ENCODE measurements around the gene FTCDNL1. TPM values are rescaled to one million over a fixed set of nuclear protein-coding genes. Genes with fewer than 3 reads are reported as not detected.

The FTCDNL1 gene
- total and polyA plus RNA-seq, 9 of the 15 experiments (the other 6 are each of a cell fraction or from before 2014, with no cell fraction given): 0.13 to 0.58 (median 0.32) TPM

DNA sequence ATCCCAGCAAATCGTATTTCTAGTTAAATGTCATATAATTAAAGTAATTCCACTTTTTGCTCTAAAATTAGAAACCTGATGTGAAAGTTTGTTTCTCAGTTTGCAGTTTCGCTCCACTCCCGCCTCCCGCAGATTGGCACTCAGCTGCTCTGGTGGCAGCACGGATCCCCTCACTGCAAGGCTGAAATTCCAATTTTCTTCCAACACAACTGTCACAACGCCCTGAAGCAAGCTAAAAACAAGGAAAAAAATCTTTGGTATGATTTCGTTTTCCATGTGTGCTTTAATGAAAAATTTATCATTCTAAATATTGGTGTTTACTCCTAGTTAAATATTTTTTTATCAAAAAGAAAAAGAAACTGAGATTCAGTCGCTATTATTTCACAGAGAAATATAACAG, 38.5 kb downstream of the FTCDNL1 start:
- TF ChIP-seq CBX2 (IDR thresholded peaks at IDR 0.05; ENCODE audit: insufficient read depth, low read length, poor library complexity, severe bottlenecking) (peak; percentile 68), NONO (IDR thresholded peaks at IDR 0.05; ENCODE audit: low read depth in 2 of 2, low read length in 1 of 2) (no peak)
- Histone ChIP-seq H3K27ac (ENCODE audit: extremely low read depth, low read depth, low read length) (no peak overlapping the region), H3K4me3 (no peak overlapping the region), H3K79me2 (ENCODE audit: control insufficient read depth, insufficient read depth, low read length) (no peaks in the 10 kb centered on the region), H3K27me3 (ENCODE audit: control insufficient read depth in 2 of 2, insufficient read depth in 2 of 2, low read length in 2 of 2) (peaks cover 0 to 2% of the 10 kb centered on the region in 2 experiments; a peak in 1 of 5 replicates), H3K4me1 (replicated peaks in 1 of 2; ENCODE audit: control insufficient read depth in 2 of 2, insufficient read depth in 2 of 2, low read length in 2 of 2) (no peaks in the 10 kb centered on the region), H3K9me1 (ENCODE audit: control insufficient read depth, insufficient read depth, low read length) (no peaks in the 10 kb centered on the region), H4K20me1 (replicated peaks; ENCODE audit: control insufficient read depth, insufficient read depth, low read length) (no peaks in the 10 kb centered on the region), H3K36me3 (ENCODE audit: control insufficient read depth, insufficient read depth, low read length) (no peaks in the 10 kb centered on the region), H3K4me2 (ENCODE audit: insufficient read depth, low read length) (no peak overlapping the region), H3K9ac (ENCODE audit: insufficient read depth in 1 of 2, low read depth in 2 of 2, low read length in 2 of 2) (no peak overlapping the region), H2AFZ (ENCODE audit: low read depth, low read length) (no peak overlapping the region), H3K9me3 (replicated peaks; ENCODE audit: control insufficient read depth, insufficient read depth, low read depth, low read length) (no peaks in the 10 kb centered on the region)
- POLR2A ChIA-PET: no interaction called here
- in situ Hi-C loops (cut with MboI): no loop called here
- DNase-seq (ENCODE audit: extremely low read depth in 1 of 4, low spot score in 3 of 4) (no peak), ATAC-seq (no peak), FAIRE-seq (no peak)
- intact Hi-C loops (cut with micrococcal nuclease): no loop called here
- CTCF ChIA-PET (ENCODE audit: low intra/inter-chr PET ratio): no interaction called here
- no TSS peak for BruUV-seq (replicated peaks)
- 0% methylated on average over 5 of the region's 8 CpGs for WGBS (ENCODE audit: insufficient coverage, low coverage, missing lambda C conversion rate)

DNA sequence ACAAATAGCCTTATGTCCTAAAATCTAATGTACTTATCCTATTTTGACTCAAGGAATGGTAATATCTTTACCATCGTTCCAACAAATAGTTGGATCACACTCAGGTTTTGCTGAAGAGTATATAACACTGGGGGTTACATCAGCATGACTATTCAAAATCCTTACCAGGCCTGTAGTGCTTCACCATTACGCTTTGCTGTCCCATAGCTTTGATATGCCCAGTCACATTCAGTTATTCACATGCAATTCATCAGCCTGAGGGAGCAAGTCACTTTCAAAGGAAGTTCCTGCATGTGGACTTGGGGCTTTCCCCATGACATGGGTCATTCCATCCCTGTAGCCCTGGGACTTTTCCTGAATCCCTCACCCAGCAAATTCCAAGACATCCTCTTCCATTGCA, 39.6 kb downstream of the FTCDNL1 start:
- H3K4me2 ChIP-seq (ENCODE audit: insufficient read depth, low read length): no peak overlapping the region
- no peak overlapping the region for H3K9ac ChIP-seq (ENCODE audit: insufficient read depth in 1 of 2, low read depth in 2 of 2, low read length in 2 of 2)
- no peak for ATAC-seq
- H3K9me1 ChIP-seq (ENCODE audit: control insufficient read depth, insufficient read depth, low read length): no peaks in the 10 kb centered on the region
- H3K27ac ChIP-seq (ENCODE audit: extremely low read depth, low read depth, low read length): no peak overlapping the region
- H2AFZ ChIP-seq (ENCODE audit: low read depth, low read length): no peak overlapping the region
- no peaks in the 10 kb centered on the region for H3K79me2 ChIP-seq (ENCODE audit: control insufficient read depth, insufficient read depth, low read length)
- BruUV-seq (replicated peaks): no TSS peak
- no peak for DNase-seq (ENCODE audit: extremely low read depth in 1 of 4, low spot score in 3 of 4)
- H3K36me3 ChIP-seq (ENCODE audit: control insufficient read depth, insufficient read depth, low read length): no peaks in the 10 kb centered on the region
- POLR2A ChIA-PET: no interaction called here
- in situ Hi-C loops (cut with MboI): no loop called here
- peaks cover 0 to 2% of the 10 kb centered on the region in 2 experiments; a peak in 1 of 5 replicates for H3K27me3 ChIP-seq (ENCODE audit: control insufficient read depth in 2 of 2, insufficient read depth in 2 of 2, low read length in 2 of 2)
- no peak for FAIRE-seq
- H3K9me3 ChIP-seq (replicated peaks; ENCODE audit: control insufficient read depth, insufficient read depth, low read depth, low read length): no peaks in the 10 kb centered on the region
- no peaks in the 10 kb centered on the region for H4K20me1 ChIP-seq (replicated peaks; ENCODE audit: control insufficient read depth, insufficient read depth, low read length)
- H3K4me3 ChIP-seq: no peak overlapping the region
- CTCF ChIA-PET (ENCODE audit: low intra/inter-chr PET ratio): no interaction called here
- TF ChIP-seq TRIM24 (IDR thresholded peaks at IDR 0.05) (no peak), EHMT2 (IDR thresholded peaks at IDR 0.05) (no peak), ZNF184 (CRISPR knock-in tag; IDR thresholded peaks at IDR 0.05) (no peak), GABPA (tag; conservative IDR thresholded peaks at IDR 0.05; ENCODE audit: low read depth) (no peak), KHSRP (IDR thresholded peaks at IDR 0.05) (no peak)
- no peaks in the 10 kb centered on the region for H3K4me1 ChIP-seq (replicated peaks in 1 of 2; ENCODE audit: control insufficient read depth in 2 of 2, insufficient read depth in 2 of 2, low read length in 2 of 2)
- intact Hi-C loops (cut with micrococcal nuclease): no loop called here
- 3% methylated on average over 2 of the region's 2 CpGs for WGBS (ENCODE audit: insufficient coverage, low coverage, missing lambda C conversion rate)

All from K562 (cell line).